KOPT-K1 (cell line): ENCODE data around the gene ARHGAP4.

ENCODE experiments used
- H3K27ac ChIP-seq: fragments of 200-600 bp; sonication (generic); 2 replicates; pipeline ENCODE4 v1.5.1; 2016; ENCODE audit warnings: antibody characterized with exemption, mild to moderate bottlenecking, low read depth, low read length; ENCODE audit not compliant: poor library complexity, severe bottlenecking
- H3K36me3 ChIP-seq: fragments of 200-600 bp; sonication (generic); 2 replicates; pipeline ENCODE4 v1.5.1; 2017; ENCODE audit warnings: antibody characterized with exemption, mild to moderate bottlenecking, low read length, moderate library complexity; ENCODE audit not compliant: insufficient read depth
- H3K9me3 ChIP-seq: fragments of 200-600 bp; sonication (generic); 2 replicates; pipeline ENCODE4 v1.5.1; 2017; ENCODE audit warnings: antibody characterized with exemption, low read length, mild to moderate bottlenecking; ENCODE audit not compliant: insufficient read depth, poor library complexity, severe bottlenecking

Gene ARHGAP4

DNA sequence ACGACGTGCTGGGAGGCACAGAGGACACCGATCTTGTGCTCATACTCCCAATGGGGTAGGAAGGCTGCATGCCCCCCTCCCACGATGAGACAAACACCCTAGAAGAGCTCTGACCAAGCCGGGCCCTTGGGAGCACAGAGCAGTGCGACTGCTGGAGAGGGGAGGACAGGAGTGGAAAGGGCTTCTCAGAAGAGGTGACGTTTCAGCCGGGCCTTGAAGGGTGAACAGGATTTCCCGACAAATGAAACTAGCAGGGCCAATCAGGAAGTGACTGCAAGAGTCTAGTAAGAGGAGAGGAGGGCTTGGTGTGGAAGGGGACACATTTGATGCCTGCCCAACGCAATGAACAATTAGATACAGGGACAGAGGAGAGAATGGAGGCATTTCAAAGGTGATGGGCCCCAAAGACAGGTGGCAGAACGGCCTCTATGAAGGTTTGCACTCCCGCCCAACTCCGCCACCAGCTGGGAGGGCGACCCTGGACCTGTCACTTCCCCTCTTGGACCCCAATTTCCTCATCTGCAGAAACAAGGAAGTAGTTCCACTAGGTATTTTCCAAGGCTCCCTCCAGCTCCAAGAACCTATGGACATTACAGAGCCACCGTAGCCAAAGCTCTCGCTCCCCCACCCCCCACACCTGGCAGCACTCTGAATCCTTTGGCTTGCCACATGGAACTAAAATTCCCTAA, 41.6 kb upstream of the ARHGAP4 start:
- H3K27ac ChIP-seq = peak overlapping the region; percentile 100

GRCh38 chrX:153966841-153967535, 40.9 kb upstream of the ARHGAP4 start:
- peak overlapping the region; percentile 100 for H3K27ac ChIP-seq
- no peaks in the 10 kb centered on the region for H3K9me3 ChIP-seq
- peaks cover 68% of the 10 kb centered on the region for H3K36me3 ChIP-seq

More for the DNA sequence above, 41.6 kb upstream of the ARHGAP4 start:
- peaks cover 61% of the 10 kb centered on the region for H3K36me3 ChIP-seq
- no peaks in the 10 kb centered on the region for H3K9me3 ChIP-seq

- Histone ChIP-seq H3K9me3 (no peaks in the 10 kb centered on the region), H3K27ac (peak overlapping the region; percentile 100), H3K36me3 (peaks cover 75% of the 10 kb centered on the region)
Observed at GRCh38 chrX:153966283-153966688, 40.2 kb upstream of the ARHGAP4 start.

GRCh38 chrX:153965406-153965805, 39.3 kb upstream of the ARHGAP4 start:
- peak overlapping the region; percentile 100 for H3K27ac ChIP-seq
- H3K36me3 ChIP-seq = peaks cover 84% of the 10 kb centered on the region
- H3K9me3 ChIP-seq = no peaks in the 10 kb centered on the region

DNA sequence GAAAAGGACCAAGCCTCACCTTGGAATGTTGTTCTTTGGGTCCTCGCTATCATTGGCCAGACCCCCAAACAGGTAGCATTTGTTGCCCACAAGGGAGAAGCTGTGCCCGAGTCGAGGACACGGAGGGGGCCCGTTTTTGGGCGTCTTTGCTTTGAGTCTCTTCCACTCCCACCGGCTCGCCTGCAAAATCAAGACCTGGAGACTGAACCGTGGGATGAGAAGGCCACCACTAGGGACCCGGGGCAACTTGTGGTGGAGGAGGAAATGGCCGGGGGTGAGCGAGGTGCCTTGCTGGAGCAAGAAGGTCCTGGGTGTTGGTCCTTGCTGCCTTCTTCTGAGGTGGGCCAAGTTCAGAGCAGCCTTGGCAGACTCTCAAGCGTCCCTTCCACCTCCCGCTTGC, 38.0 kb upstream of the ARHGAP4 start:
- Histone ChIP-seq H3K27ac (no peak overlapping the region), H3K9me3 (no peaks in the 10 kb centered on the region), H3K36me3 (peaks cover 90% of the 10 kb centered on the region)

- Histone ChIP-seq H3K36me3 (peaks cover 93% of the 10 kb centered on the region), H3K9me3 (no peaks in the 10 kb centered on the region), H3K27ac (no peak overlapping the region)
Observed at GRCh38 chrX:153963546-153963945, 37.5 kb upstream of the ARHGAP4 start.

GRCh38 chrX:153961292-153961691, 35.2 kb upstream of the ARHGAP4 start:
- H3K27ac ChIP-seq = no peak overlapping the region
- H3K9me3 ChIP-seq = no peaks in the 10 kb centered on the region
- peaks cover 99% of the 10 kb centered on the region for H3K36me3 ChIP-seq

- peaks cover 100% of the 10 kb centered on the region for H3K36me3 ChIP-seq
- H3K27ac ChIP-seq = no peak overlapping the region
- H3K9me3 ChIP-seq = no peaks in the 10 kb centered on the region
Observed at GRCh38 chrX:153960786-153961185, 34.7 kb upstream of the ARHGAP4 start.

DNA sequence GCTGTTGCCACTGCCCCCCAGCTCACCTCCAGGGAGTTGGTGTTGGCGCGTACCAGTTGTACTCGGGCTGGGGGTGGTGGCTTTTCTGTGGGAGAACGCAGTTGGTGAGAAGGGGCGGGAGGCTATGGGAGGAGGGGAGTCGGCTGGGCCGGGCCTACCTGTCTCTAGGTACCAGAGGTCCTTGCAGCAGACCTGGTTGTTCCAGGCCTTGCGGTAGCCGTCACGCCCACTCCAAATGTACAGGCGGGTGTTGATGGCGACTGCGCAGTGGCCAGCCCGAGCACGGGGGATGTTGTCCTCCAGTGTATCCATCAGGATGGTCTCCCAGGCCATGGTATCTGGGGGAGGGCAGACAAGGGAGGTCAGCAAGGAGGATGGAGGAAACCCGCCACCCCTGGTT, 34.0 kb upstream of the ARHGAP4 start:
- Histone ChIP-seq H3K36me3 (peaks cover 100% of the 10 kb centered on the region), H3K9me3 (no peaks in the 10 kb centered on the region), H3K27ac (no peak overlapping the region)

GRCh38 chrX:153959649-153960048, 33.6 kb upstream of the ARHGAP4 start:
- peaks cover 100% of the 10 kb centered on the region for H3K36me3 ChIP-seq

DNA sequence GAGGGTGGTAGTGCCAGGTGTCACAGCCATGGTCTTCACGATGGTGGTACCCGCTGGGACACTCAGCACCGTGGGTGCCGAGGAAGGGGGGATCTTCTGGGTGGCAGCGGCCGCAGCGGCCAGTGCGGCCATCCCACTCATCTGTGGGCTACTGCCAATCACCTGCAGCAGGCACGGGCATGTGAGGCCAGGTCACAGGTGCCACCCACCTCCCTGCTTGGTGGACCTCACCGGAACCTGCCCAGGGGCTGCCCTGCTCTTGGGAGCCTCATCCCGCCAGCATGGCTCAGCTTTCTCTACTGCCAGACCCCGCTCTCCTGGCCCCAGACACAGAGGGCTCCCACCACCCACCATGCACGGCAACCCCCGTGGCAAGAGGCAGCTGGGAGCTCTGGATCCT, 32.5 kb upstream of the ARHGAP4 start:
- Histone ChIP-seq H3K9me3 (no peaks in the 10 kb centered on the region), H3K27ac (no peak overlapping the region), H3K36me3 (peaks cover 100% of the 10 kb centered on the region)

More at GRCh38 chrX:153959649-153960048, 33.6 kb upstream of the ARHGAP4 start:
- Histone ChIP-seq H3K9me3 (no peaks in the 10 kb centered on the region), H3K27ac (no peak overlapping the region)

DNA sequence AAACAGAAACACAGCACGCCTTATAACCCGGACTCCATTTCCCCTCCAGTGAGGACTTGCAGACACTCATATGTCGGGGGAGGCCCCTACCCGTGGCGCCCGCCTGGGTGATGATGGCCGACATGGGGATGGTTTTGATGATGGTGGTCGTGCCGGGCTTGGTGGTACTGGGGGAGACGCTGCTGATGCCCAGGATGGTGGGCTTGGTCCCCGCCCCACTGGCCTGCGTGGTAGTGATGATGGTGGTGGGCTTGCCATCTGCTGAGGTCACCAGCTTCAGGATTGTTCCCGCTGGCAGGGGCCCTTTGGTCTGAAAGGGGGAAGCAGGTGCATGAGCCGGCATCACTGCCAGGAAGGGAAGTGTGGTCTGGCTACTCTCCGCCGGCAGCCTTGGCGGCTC, 31.2 kb upstream of the ARHGAP4 start:
- H3K9me3 ChIP-seq = no peaks in the 10 kb centered on the region
- peaks cover 100% of the 10 kb centered on the region for H3K36me3 ChIP-seq
- H3K27ac ChIP-seq = no peak overlapping the region

GRCh38 chrX:153956044-153956907, 30.2 kb upstream of the ARHGAP4 start:
- Histone ChIP-seq H3K9me3 (no peaks in the 10 kb centered on the region), H3K36me3 (peaks cover 100% of the 10 kb centered on the region), H3K27ac (no peak overlapping the region)

- Histone ChIP-seq H3K36me3 (peaks cover 100% of the 10 kb centered on the region), H3K27ac (no peak overlapping the region), H3K9me3 (no peaks in the 10 kb centered on the region)
Observed at GRCh38 chrX:153955228-153955732, 29.2 kb upstream of the ARHGAP4 start.
